HG02840 (cell line): ENCODE measurements around the gene DKK3.

Experiments
- ATAC-seq: cut with Tn5 transposase; IDR thresholded peaks from one replicate; pipeline ENCODE4 v1.9.1; 2021; ENCODE audit warnings: mild to moderate bottlenecking, moderate library complexity, moderate number of reproducible peaks; ENCODE audit not compliant: unreplicated experiment, low FRiP score

The DKK3 gene

GRCh38 chr11:11952036-11952435 lies 56.4 kb downstream of the DKK3 start:
- no peak for ATAC-seq

DNA sequence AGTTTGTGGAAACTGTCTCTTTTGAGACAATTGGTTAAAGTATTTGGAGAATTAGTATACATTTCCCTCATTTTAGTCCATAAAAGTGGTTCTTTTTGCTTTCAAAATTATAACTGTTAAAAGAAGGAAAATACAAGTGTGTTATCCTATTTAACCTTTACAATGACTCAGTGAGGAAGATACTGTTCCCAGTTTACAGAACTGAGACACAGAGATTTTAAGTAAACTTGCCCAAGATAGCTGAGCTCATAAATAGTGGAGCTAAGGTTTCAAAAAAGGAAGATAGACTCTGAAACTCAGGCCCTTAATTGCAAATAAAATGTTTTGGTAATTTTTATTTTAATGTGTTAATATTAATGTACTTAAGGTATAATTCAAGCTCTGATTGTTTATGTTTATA lies 58.9 kb downstream of the DKK3 start:
- ATAC-seq = no peak

DNA sequence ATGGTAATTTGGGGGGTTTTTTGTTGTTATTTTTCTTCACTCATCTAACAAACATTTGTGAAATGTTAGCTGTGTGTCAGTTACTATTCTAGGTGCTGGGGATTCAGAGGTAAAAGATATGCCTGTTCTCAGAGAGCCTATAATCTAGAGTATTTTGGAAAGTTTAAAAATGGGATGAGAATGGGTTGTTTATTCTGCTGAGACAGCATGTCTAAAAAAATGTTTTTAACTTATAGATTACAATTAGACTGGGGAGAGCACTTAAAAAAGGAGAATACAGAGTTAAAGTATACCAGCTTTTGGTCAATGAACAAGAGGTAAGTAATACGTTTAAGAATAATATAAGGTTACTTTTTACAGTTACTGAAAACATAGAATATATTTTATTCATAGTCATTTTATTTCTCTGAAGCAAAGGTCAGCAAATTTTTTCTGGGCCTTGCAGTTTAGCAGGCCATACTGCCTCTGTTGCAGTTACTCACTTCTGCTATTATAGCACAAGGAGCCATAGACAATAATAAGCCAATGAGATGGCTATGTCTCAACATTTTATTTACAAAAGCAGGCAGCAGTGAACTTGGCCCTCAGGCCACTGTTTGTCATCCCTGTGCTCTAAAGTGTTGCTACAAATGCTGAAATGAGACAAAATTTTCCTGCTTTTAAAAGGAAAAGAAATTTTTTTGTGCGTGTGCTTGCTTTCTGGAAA lies 60.0 kb downstream of the DKK3 start:
- ATAC-seq = no peak

DNA sequence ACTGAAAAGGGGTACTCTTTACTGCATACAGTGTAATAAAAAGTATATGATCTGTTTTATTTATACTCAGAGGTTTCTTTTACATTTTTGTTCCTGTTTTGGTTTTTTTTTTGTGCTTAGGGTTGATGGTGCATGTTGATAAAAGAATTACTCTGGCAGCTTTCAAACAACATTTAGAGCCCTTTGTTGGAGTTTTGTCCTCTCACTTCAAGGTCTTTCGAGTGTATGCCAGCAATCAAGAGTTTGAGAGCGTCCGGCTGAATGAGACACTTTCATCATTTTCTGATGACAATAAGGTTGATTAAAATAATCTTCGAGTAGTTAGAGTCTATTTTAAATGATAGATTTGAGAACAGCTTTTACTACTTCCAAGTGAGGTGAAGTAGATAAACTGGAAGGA lies 60.6 kb downstream of the DKK3 start:
- no peak for ATAC-seq

DNA sequence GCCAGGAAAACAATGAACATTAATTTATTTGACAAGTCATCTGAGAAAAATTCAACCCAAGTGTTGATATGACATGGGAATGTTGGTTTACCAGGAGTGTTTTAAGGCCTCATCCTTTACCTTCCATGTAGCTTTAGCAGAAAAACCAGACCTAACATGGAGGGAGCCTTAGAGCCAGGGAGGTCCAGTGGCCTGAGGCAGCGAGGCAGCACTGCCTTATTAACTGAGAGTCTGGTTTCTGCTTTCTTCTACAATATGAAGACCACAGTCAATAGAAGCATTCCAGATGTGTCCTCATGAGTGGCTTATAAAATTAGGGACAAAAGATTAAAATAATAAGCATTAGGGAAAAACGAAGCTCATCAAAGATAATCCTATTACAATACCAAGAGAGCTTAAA lies 61.5 kb downstream of the DKK3 start:
- ATAC-seq = no peak

DNA sequence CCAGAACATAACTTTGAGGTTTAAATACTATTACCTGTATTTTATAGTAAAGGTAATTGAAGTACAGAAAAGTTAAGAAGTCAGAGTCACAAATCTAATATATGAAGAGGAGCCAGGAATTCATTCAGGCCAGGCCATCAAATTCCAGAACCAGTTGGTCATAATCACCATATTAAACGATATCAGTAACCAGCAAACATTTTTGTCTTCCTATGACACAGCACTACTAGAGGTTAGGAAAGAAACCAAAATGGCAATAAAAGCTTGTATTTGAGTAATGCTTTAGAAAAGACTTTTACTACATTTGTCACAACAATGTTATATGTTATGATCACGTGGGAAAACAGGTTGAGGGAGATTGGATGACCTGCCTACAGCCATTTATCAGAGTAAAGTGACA lies 62.2 kb downstream of the DKK3 start:
- no peak for ATAC-seq

- ATAC-seq = no peak
Observed at GRCh38 chr11:11944444-11944843, 64.0 kb downstream of the DKK3 start.

DNA sequence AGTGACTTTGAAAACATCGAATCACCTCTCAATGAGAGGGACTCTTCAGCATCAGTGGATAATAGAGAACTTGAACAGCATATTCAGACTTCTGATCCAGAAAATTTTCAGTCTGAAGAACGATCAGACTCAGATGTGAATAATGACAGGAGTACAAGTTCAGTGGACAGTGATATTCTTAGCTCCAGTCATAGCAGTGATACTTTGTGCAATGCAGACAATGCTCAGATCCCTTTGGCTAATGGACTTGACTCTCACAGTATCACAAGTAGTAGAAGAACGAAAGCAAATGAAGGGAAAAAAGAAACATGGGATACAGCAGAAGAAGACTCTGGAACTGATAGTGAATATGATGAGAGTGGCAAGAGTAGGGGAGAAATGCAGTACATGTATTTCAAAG lies 65.8 kb downstream of the DKK3 start:
- no peak for ATAC-seq

- ATAC-seq = no peak
Observed at GRCh38 chr11:11940551-11940950, 67.9 kb downstream of the DKK3 start.

GRCh38 chr11:11937957-11938356 lies 70.5 kb downstream of the DKK3 start:
- no peak for ATAC-seq

DNA sequence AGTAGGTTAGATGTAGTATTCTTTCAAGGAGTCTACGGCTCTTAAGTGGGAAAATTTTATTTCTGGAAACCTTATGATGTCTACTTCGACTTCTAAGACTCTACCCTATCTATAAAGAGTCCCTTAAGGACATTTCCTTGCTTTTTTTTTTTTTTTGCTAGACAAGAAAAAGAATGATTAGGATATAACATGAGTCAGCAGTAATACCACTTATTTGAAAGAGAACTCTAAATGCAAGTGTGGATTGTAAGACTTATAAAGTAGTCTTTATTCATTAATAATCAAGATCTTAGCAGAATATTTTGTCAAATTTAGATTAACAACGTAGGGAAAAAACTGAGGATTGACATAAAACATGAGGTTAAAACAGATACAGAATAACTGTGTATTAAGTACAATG lies 71.0 kb downstream of the DKK3 start:
- ATAC-seq = no peak

GRCh38 chr11:11935536-11935935 lies 72.9 kb downstream of the DKK3 start:
- no peak for ATAC-seq

- ATAC-seq = no peak
Observed at GRCh38 chr11:11931461-11932055, 76.9 kb downstream of the DKK3 start.

DNA sequence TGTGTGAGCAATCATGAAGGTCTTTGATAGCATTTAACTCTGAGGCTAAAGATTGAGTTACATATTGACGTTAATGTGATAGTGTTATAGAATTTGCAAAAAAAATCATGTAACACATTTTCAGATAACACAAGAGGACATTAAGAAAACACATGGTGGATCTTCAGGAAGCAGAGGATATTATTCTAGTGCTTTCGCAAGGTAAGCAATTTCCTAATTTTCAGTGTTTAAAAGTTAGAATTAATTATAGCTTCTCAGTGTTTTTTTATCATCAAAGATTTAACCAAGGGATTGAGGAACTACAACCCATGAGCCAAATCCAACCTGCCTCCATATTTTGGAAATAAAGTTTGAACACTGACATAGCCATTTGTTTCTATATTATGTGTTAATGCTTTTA lies 78.5 kb downstream of the DKK3 start:
- ATAC-seq = no peak

GRCh38 chr11:11923828-11924227 lies 84.6 kb downstream of the DKK3 start:
- ATAC-seq = no peak

GRCh38 chr11:11916981-11917399 lies 91.4 kb downstream of the DKK3 start:
- no peak for ATAC-seq

DNA sequence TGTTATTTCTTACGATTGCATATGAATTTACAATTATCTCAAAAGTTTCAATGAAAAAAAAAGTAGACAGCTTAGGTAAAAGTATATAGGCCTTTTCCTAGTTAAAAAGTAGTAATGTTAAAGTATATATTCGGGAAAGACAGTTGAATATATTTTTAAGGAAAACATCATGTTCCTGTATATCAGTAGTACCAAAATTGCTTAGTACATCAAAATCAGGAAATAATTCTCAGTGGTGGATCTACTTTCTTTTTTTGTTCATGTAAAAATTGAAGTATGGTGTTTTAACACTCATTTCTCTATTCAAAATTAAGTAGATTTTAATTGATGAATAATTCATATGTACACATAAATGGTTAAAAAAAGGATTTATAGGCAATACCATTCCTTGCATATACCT lies 92.8 kb downstream of the DKK3 start:
- ATAC-seq = no peak

- no peak for ATAC-seq
Observed at GRCh38 chr11:11913395-11913794, 95.0 kb downstream of the DKK3 start.
